Measurements from ENCODE around the gene ITPRID1.
"Not testable (repeated sequence)": the region's sequence is repeated elsewhere in the genome, so short reads cannot be mapped to it uniquely, and the experiment has no call there.

Gene ITPRID1

GRCh38 chr7:31508823-31509222, 5.1 kb upstream of the ITPRID1 start:
- Histone ChIP-seq H3K9ac (ENCODE audit: low read depth in 1 of 2, low read length in 2 of 2) (no peak overlapping the region), H3K9me3 (ENCODE audit: control insufficient read depth in 1 of 2, low read length in 2 of 2) (peaks cover 0 to 3% of the 10 kb centered on the region in 2 donors), H3K27ac (ENCODE audit: low read depth, low read length) (no peak overlapping the region), H3K27me3 (ENCODE audit: control insufficient read depth in 1 of 2, insufficient read depth in 2 of 2, low read length in 2 of 2) (no peaks in the 10 kb centered on the region), H3K36me3 (ENCODE audit: control insufficient read depth in 1 of 2, insufficient read depth in 2 of 2, low read length in 2 of 2) (no peaks in the 10 kb centered on the region), H3K4me3 (ENCODE audit: low read depth in 1 of 2, low read length in 2 of 2) (no peak overlapping the region), H3K4me1 (ENCODE audit: control insufficient read depth in 1 of 2, insufficient read depth in 2 of 2, low read length in 2 of 2) (no peaks in the 10 kb centered on the region)

GRCh38 chr7:31512166-31512565, 1.7 kb upstream of the ITPRID1 start:
- H3K4me3 ChIP-seq (ENCODE audit: low read depth in 1 of 2, low read length in 2 of 2) = no peak overlapping the region
- H3K36me3 ChIP-seq (ENCODE audit: control insufficient read depth in 1 of 2, insufficient read depth in 2 of 2, low read length in 2 of 2) = no peaks in the 10 kb centered on the region
- H3K9me3 ChIP-seq (ENCODE audit: control insufficient read depth in 1 of 2, low read length in 2 of 2) = no peaks in the 10 kb centered on the region

GRCh38 chr7:31516680-31517502, 3.0 kb downstream of the ITPRID1 start:
- Histone ChIP-seq H3K4me3 (ENCODE audit: low read depth in 1 of 2, low read length in 2 of 2) (no peak overlapping the region), H3K4me1 (ENCODE audit: control insufficient read depth in 1 of 2, insufficient read depth in 2 of 2, low read length in 2 of 2) (no peaks in the 10 kb centered on the region), H3K9ac (ENCODE audit: low read depth in 1 of 2, low read length in 2 of 2) (no peak overlapping the region), H3K36me3 (ENCODE audit: control insufficient read depth in 1 of 2, insufficient read depth in 2 of 2, low read length in 2 of 2) (no peaks in the 10 kb centered on the region), H3K27me3 (ENCODE audit: control insufficient read depth in 1 of 2, insufficient read depth in 2 of 2, low read length in 2 of 2) (no peaks in the 10 kb centered on the region), H3K9me3 (ENCODE audit: control insufficient read depth in 1 of 2, low read length in 2 of 2) (no peaks in the 10 kb centered on the region), H3K27ac (ENCODE audit: low read depth, low read length) (no peak overlapping the region)

More at GRCh38 chr7:31512166-31512565, 1.7 kb upstream of the ITPRID1 start:
- Histone ChIP-seq H3K27me3 (ENCODE audit: control insufficient read depth in 1 of 2, insufficient read depth in 2 of 2, low read length in 2 of 2) (no peaks in the 10 kb centered on the region), H3K27ac (ENCODE audit: low read depth, low read length) (no peak overlapping the region), H3K9ac (ENCODE audit: low read depth in 1 of 2, low read length in 2 of 2) (no peak overlapping the region), H3K4me1 (ENCODE audit: control insufficient read depth in 1 of 2, insufficient read depth in 2 of 2, low read length in 2 of 2) (no peaks in the 10 kb centered on the region)

GRCh38 chr7:31517513-31517912, 3.6 kb downstream of the ITPRID1 start:
- no peak overlapping the region for H3K9ac ChIP-seq (ENCODE audit: low read depth in 1 of 2, low read length in 2 of 2)
- no peak overlapping the region for H3K27ac ChIP-seq (ENCODE audit: low read depth, low read length)
- H3K36me3 ChIP-seq (ENCODE audit: control insufficient read depth in 1 of 2, insufficient read depth in 2 of 2, low read length in 2 of 2) = no peaks in the 10 kb centered on the region

GRCh38 chr7:31518766-31519165, 4.9 kb downstream of the ITPRID1 start:
- no peak overlapping the region for H3K4me3 ChIP-seq (ENCODE audit: low read depth in 1 of 2, low read length in 2 of 2)
- no peaks in the 10 kb centered on the region for H3K9me3 ChIP-seq (ENCODE audit: control insufficient read depth in 1 of 2, low read length in 2 of 2)
- no peaks in the 10 kb centered on the region for H3K27me3 ChIP-seq (ENCODE audit: control insufficient read depth in 1 of 2, insufficient read depth in 2 of 2, low read length in 2 of 2)
- H3K27ac ChIP-seq (ENCODE audit: low read depth, low read length) = no peak overlapping the region
- H3K36me3 ChIP-seq (ENCODE audit: control insufficient read depth in 1 of 2, insufficient read depth in 2 of 2, low read length in 2 of 2) = no peaks in the 10 kb centered on the region
- no peaks in the 10 kb centered on the region for H3K4me1 ChIP-seq (ENCODE audit: control insufficient read depth in 1 of 2, insufficient read depth in 2 of 2, low read length in 2 of 2)
- no peak overlapping the region for H3K9ac ChIP-seq (ENCODE audit: low read depth in 1 of 2, low read length in 2 of 2)

More at GRCh38 chr7:31517513-31517912, 3.6 kb downstream of the ITPRID1 start:
- Histone ChIP-seq H3K4me3 (ENCODE audit: low read depth in 1 of 2, low read length in 2 of 2) (no peak overlapping the region), H3K27me3 (ENCODE audit: control insufficient read depth in 1 of 2, insufficient read depth in 2 of 2, low read length in 2 of 2) (no peaks in the 10 kb centered on the region), H3K9me3 (ENCODE audit: control insufficient read depth in 1 of 2, low read length in 2 of 2) (no peaks in the 10 kb centered on the region), H3K4me1 (ENCODE audit: control insufficient read depth in 1 of 2, insufficient read depth in 2 of 2, low read length in 2 of 2) (no peaks in the 10 kb centered on the region)

GRCh38 chr7:31521336-31522010, 7.6 kb downstream of the ITPRID1 start:
- no peaks in the 10 kb centered on the region for H3K4me1 ChIP-seq (ENCODE audit: control insufficient read depth in 1 of 2, insufficient read depth in 2 of 2, low read length in 2 of 2)
- H3K36me3 ChIP-seq (ENCODE audit: control insufficient read depth in 1 of 2, insufficient read depth in 2 of 2, low read length in 2 of 2) = no peaks in the 10 kb centered on the region
- H3K9me3 ChIP-seq (ENCODE audit: control insufficient read depth in 1 of 2, low read length in 2 of 2) = no peaks in the 10 kb centered on the region
- no peak overlapping the region for H3K9ac ChIP-seq (ENCODE audit: low read depth in 1 of 2, low read length in 2 of 2)
- no peak overlapping the region for H3K4me3 ChIP-seq (ENCODE audit: low read depth in 1 of 2, low read length in 2 of 2)
- H3K27ac ChIP-seq (ENCODE audit: low read depth, low read length) = no peak overlapping the region
- no peaks in the 10 kb centered on the region for H3K27me3 ChIP-seq (ENCODE audit: control insufficient read depth in 1 of 2, insufficient read depth in 2 of 2, low read length in 2 of 2)

GRCh38 chr7:31526864-31527263, 13.0 kb downstream of the ITPRID1 start:
- no peak overlapping the region for H3K27ac ChIP-seq (ENCODE audit: low read depth, low read length)
- H3K27me3 ChIP-seq (ENCODE audit: control insufficient read depth in 1 of 2, insufficient read depth in 2 of 2, low read length in 2 of 2) = no peaks in the 10 kb centered on the region
- H3K9me3 ChIP-seq (ENCODE audit: control insufficient read depth in 1 of 2, low read length in 2 of 2) = no peaks in the 10 kb centered on the region
- H3K36me3 ChIP-seq (ENCODE audit: control insufficient read depth in 1 of 2, insufficient read depth in 2 of 2, low read length in 2 of 2) = no peaks in the 10 kb centered on the region
- H3K4me3 ChIP-seq (ENCODE audit: low read depth in 1 of 2, low read length in 2 of 2) = no peak overlapping the region
- no peaks in the 10 kb centered on the region for H3K4me1 ChIP-seq (ENCODE audit: control insufficient read depth in 1 of 2, insufficient read depth in 2 of 2, low read length in 2 of 2)
- H3K9ac ChIP-seq (ENCODE audit: low read depth in 1 of 2, low read length in 2 of 2) = no peak overlapping the region

- no peaks in the 10 kb centered on the region for H3K9me3 ChIP-seq (ENCODE audit: control insufficient read depth in 1 of 2, low read length in 2 of 2)
Observed at GRCh38 chr7:31529103-31529502, 15.2 kb downstream of the ITPRID1 start.

GRCh38 chr7:31540651-31541185, 26.8 kb downstream of the ITPRID1 start:
- H3K36me3 ChIP-seq (ENCODE audit: control insufficient read depth in 1 of 2, insufficient read depth in 2 of 2, low read length in 2 of 2); H3K9me3 ChIP-seq (ENCODE audit: control insufficient read depth in 1 of 2, low read length in 2 of 2); H3K27me3 ChIP-seq (ENCODE audit: control insufficient read depth in 1 of 2, insufficient read depth in 2 of 2, low read length in 2 of 2); H3K4me3 ChIP-seq (ENCODE audit: low read depth in 1 of 2, low read length in 2 of 2); H3K4me1 ChIP-seq (ENCODE audit: control insufficient read depth in 1 of 2, insufficient read depth in 2 of 2, low read length in 2 of 2); H3K27ac ChIP-seq (ENCODE audit: low read depth, low read length); H3K9ac ChIP-seq (ENCODE audit: low read depth in 1 of 2, low read length in 2 of 2): not testable (repeated sequence)

More at GRCh38 chr7:31529103-31529502, 15.2 kb downstream of the ITPRID1 start:
- Histone ChIP-seq H3K27me3 (ENCODE audit: control insufficient read depth in 1 of 2, insufficient read depth in 2 of 2, low read length in 2 of 2) (no peaks in the 10 kb centered on the region), H3K4me3 (ENCODE audit: low read depth in 1 of 2, low read length in 2 of 2) (no peak overlapping the region), H3K27ac (ENCODE audit: low read depth, low read length) (no peak overlapping the region), H3K9ac (ENCODE audit: low read depth in 1 of 2, low read length in 2 of 2) (no peak overlapping the region), H3K4me1 (ENCODE audit: control insufficient read depth in 1 of 2, insufficient read depth in 2 of 2, low read length in 2 of 2) (no peaks in the 10 kb centered on the region), H3K36me3 (ENCODE audit: control insufficient read depth in 1 of 2, insufficient read depth in 2 of 2, low read length in 2 of 2) (no peaks in the 10 kb centered on the region)

GRCh38 chr7:31545549-31545948, 31.7 kb downstream of the ITPRID1 start:
- H3K9me3 ChIP-seq (ENCODE audit: control insufficient read depth in 1 of 2, low read length in 2 of 2) = no peaks in the 10 kb centered on the region
- H3K4me3 ChIP-seq (ENCODE audit: low read depth in 1 of 2, low read length in 2 of 2) = no peak overlapping the region
- no peaks in the 10 kb centered on the region for H3K36me3 ChIP-seq (ENCODE audit: control insufficient read depth in 1 of 2, insufficient read depth in 2 of 2, low read length in 2 of 2)
- no peaks in the 10 kb centered on the region for H3K27me3 ChIP-seq (ENCODE audit: control insufficient read depth in 1 of 2, insufficient read depth in 2 of 2, low read length in 2 of 2)
- no peak overlapping the region for H3K9ac ChIP-seq (ENCODE audit: low read depth in 1 of 2, low read length in 2 of 2)
- peaks cover 0 to 12% of the 10 kb centered on the region in 2 donors for H3K4me1 ChIP-seq (ENCODE audit: control insufficient read depth in 1 of 2, insufficient read depth in 2 of 2, low read length in 2 of 2)
- no peak overlapping the region for H3K27ac ChIP-seq (ENCODE audit: low read depth, low read length)
